DMS53 treated with DMSO at 0.1 percent for 48 hours (cell line): ENCODE data around the gene RNF207.

ENCODE experiments used
- DNase-seq: peaks from one replicate; lab custom pipeline; 2025; ENCODE audit not compliant: unreplicated experiment; lab: John Stamatoyannopoulos, UW

The RNF207 gene

GRCh38 chr1:6224718-6225117 is 18.8 kb downstream of the RNF207 start:
- no peak for DNase-seq

GRCh38 chr1:6225651-6226050 is 19.7 kb downstream of the RNF207 start:
- no peak for DNase-seq

- no peak for DNase-seq
These were observed 27.5 kb downstream of the RNF207 start for GRCh38 chr1:6233376-6233775.

GRCh38 chr1:6234502-6235295 is 28.8 kb downstream of the RNF207 start:
- no peak for DNase-seq

- DNase-seq, result no peak
These were observed 29.4 kb downstream of the RNF207 start for GRCh38 chr1:6235296-6235677.

- DNase-seq, result no peak
These were observed 31.2 kb downstream of the RNF207 start for GRCh38 chr1:6237093-6237492.

- DNase-seq, result no peak
These were observed 33.4 kb downstream of the RNF207 start for GRCh38 chr1:6239213-6239752.

- peak; percentile 25 for DNase-seq
These were observed 34.2 kb downstream of the RNF207 start for GRCh38 chr1:6239950-6240768.

- no peak for DNase-seq
These were observed 35.4 kb downstream of the RNF207 start for GRCh38 chr1:6241107-6241886.

- DNase-seq, result no peak
These were observed 36.2 kb downstream of the RNF207 start for GRCh38 chr1:6241887-6242740.

- DNase-seq, result no peak
These were observed 37.3 kb downstream of the RNF207 start for GRCh38 chr1:6243053-6243834.

- no peak for DNase-seq
These were observed 38.1 kb downstream of the RNF207 start, which contains the start of gene HES3 for GRCh38 chr1:6243993-6244392. Gene HES3 (plus strand): TSS chr1:6244179. CDS start chr1:6244366, 187 bp downstream.

- no peak for DNase-seq
These were observed 38.6 kb downstream of the RNF207 start for GRCh38 chr1:6244401-6245049.

- DNase-seq, result peak; percentile 68
These were observed 39.4 kb downstream of the RNF207 start for GRCh38 chr1:6245086-6245868.

GRCh38 chr1:6245869-6246496 is 40.1 kb downstream of the RNF207 start:
- DNase-seq, result peak; percentile 73

GRCh38 chr1:6246497-6247467 is 40.9 kb downstream of the RNF207 start:
- DNase-seq, result peak; percentile 72
